Common myeloid progenitor, CD34-positive (primary cell): Measurements from ENCODE around the gene SLC22A7.

Source experiments
- CTCF ChIA-PET: fragments of 350-600 bp; sonication (Branson Sonifier 250); formaldehyde crosslinking; loops from one replicate; lab custom pipeline; 2021; ENCODE audit warnings: antibody characterized with exemption; lab: Charles Lee
- POLR2A ChIA-PET: fragments of 350-600 bp; sonication (Branson Sonifier 250); formaldehyde crosslinking; loops from one replicate; lab custom pipeline; 2021; ENCODE audit warnings: antibody characterized with exemption; lab: Charles Lee
- DNase-seq, 3 donors: peaks; one replicate each; pipeline versions ENCODE4 v3.0.0 to v3.0.0-alpha.2; 2013
- H3K27ac ChIP-seq, 2 experiments: 1 replicate in 1 of 2; 2 replicates in 1 of 2; pipeline ENCODE4 v1.7.0; 2013; ENCODE audit warnings: inconsistent platforms in 2 of 2, low read length in 2 of 2, mild to moderate bottlenecking in 2 of 2, low read depth in 1 of 2, moderate library complexity in 1 of 2; ENCODE audit not compliant: severe bottlenecking in 2 of 2, insufficient read depth in 1 of 2, poor library complexity in 1 of 2
- H3K27me3 ChIP-seq, 5 experiments: replicated peaks in 2 of 5; 1 replicate in 3 of 5; 2 replicates in 2 of 5; pipeline versions ENCODE4 v1.6.1 to v1.7.0; 2013; ENCODE audit warnings: low read length in 4 of 5, mild to moderate bottlenecking in 2 of 5, moderate library complexity in 2 of 5, inconsistent platforms in 1 of 5; ENCODE audit not compliant: insufficient read depth in 5 of 5, control insufficient read depth in 4 of 5
- H3K36me3 ChIP-seq, 4 experiments: 1 replicate in 2 of 4; 2 replicates in 2 of 4; pipeline versions ENCODE4 v1.6.1 to v1.7.0; 2013; ENCODE audit warnings: low read length in 3 of 4, control low read depth in 1 of 4, mild to moderate bottlenecking in 1 of 4; ENCODE audit not compliant: control insufficient read depth in 4 of 4, insufficient read depth in 4 of 4
- H3K4me1 ChIP-seq, 4 experiments: 1 replicate in 3 of 4; 2 replicates in 1 of 4; pipeline versions ENCODE4 v1.6.1 to v1.7.1; 2013; ENCODE audit warnings: low read length in 3 of 4, mild to moderate bottlenecking in 3 of 4, control low read depth in 1 of 4, inconsistent platforms in 1 of 4, moderate library complexity in 1 of 4; ENCODE audit not compliant: control insufficient read depth in 4 of 4, insufficient read depth in 4 of 4; ENCODE audit errors: control extremely low read depth in 1 of 4
- H3K4me3 ChIP-seq, 7 experiments: 1 replicate in 4 of 7; 2 replicates in 3 of 7; pipeline versions ENCODE4 v1.5.1 to v1.7.0; 2013; ENCODE audit warnings: mild to moderate bottlenecking in 7 of 7, low read length in 6 of 7, moderate library complexity in 6 of 7, inconsistent platforms in 2 of 7, low read depth in 2 of 7, control low read depth in 1 of 7; ENCODE audit not compliant: insufficient read depth in 4 of 7, control insufficient read depth in 1 of 7; ENCODE audit errors: extremely low read depth in 1 of 7
- H3K9me3 ChIP-seq, 5 experiments: 1 replicate in 4 of 5; 2 replicates in 1 of 5; pipeline versions ENCODE4 v1.6.1 to v1.7.1; 2013; ENCODE audit warnings: low read length in 4 of 5, mild to moderate bottlenecking in 2 of 5, inconsistent platforms in 1 of 5, low read depth in 1 of 5, moderate library complexity in 1 of 5; ENCODE audit not compliant: control insufficient read depth in 4 of 5, insufficient read depth in 2 of 5; ENCODE audit errors: control extremely low read depth in 1 of 5
- WGBS: methylation state at CpG from one replicate; pipeline ENCODE4 v1.1.5; 2013; ENCODE audit not compliant: insufficient coverage; 5-methylcytosine and 5-hydroxymethylcytosine counted together

SLC22A7 gene

DNA sequence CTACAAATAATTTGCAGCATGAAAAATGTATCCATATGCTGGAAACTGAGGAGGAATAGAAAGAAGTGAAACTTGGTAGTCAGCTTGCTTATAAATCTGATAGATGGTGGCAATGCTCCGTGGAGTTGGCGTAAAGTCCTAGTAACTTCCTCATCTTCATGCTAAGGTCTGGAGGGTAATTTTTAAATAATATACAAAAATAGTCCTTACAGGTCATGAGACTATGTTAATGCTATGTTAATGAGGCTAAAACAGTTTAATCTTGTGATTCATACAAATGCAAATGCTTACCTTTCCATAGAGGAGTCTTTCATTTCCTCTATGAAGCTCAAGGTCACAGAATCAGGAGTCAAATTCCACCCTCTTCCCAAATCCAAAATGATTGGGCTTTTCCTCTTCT is 20.0 kb downstream of the SLC22A7 start:
- no peaks in the 10 kb centered on the region for H3K36me3 ChIP-seq
- no peaks in the 10 kb centered on the region for H3K27me3 ChIP-seq
- WGBS = no CpG with 5 or more reads among the region's 2 CpGs
- H3K4me1 ChIP-seq = peaks cover 5 to 13% (median 6%) of the 10 kb centered on the region in 4 experiments
- CTCF ChIA-PET = interaction anchor here (0.8 to 1.4 kb wide), 2 partner anchors 17 to 23 kb away, joined by 3 to 9 read pairs; no protein-coding TSS in a partner anchor
- no peaks in the 10 kb centered on the region for H3K9me3 ChIP-seq
- no peak overlapping the region for H3K4me3 ChIP-seq
- H3K27ac ChIP-seq = no peak overlapping the region
- POLR2A ChIA-PET = interaction anchor here (1.1 kb wide), 1 partner anchor 181 kb away, joined by 5 read pairs; no protein-coding TSS in a partner anchor
- no peak for DNase-seq

DNA sequence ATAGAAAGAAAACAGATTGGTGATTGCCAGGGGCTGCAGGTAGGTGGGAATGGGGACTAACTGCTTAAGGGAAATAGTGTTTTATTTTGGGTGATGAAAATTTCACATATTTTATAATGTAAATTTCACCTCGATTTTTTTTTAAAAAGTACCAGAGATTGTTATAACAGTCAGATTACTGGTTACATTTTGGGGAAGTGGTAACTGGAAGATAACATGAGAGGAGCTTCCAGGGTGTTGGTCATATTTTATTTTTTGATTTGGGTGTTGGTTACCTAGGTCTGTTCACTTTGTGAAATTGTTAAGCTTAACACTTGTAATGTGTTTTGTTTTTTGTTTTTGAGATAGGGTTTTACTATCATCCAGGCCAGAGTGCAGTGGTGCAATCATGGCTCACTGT is 27.8 kb downstream of the SLC22A7 start:
- no peaks in the 10 kb centered on the region for H3K4me1 ChIP-seq
- no peaks in the 10 kb centered on the region for H3K36me3 ChIP-seq
- no CpG with 5 or more reads among the region's 1 CpG for WGBS
- no peak overlapping the region for H3K4me3 ChIP-seq
- no peaks in the 10 kb centered on the region for H3K9me3 ChIP-seq
- CTCF ChIA-PET = interaction anchor here (1.1 to 1.6 kb wide), 2 partner anchors 11 to 12 kb away, joined by 5 to 6 read pairs; no protein-coding TSS in a partner anchor
- H3K27me3 ChIP-seq = no peaks in the 10 kb centered on the region
- H3K27ac ChIP-seq = no peak overlapping the region
- peak in 2 of 3 donors; percentile 23 to 24 for DNase-seq
- POLR2A ChIA-PET = no interaction called here

DNA sequence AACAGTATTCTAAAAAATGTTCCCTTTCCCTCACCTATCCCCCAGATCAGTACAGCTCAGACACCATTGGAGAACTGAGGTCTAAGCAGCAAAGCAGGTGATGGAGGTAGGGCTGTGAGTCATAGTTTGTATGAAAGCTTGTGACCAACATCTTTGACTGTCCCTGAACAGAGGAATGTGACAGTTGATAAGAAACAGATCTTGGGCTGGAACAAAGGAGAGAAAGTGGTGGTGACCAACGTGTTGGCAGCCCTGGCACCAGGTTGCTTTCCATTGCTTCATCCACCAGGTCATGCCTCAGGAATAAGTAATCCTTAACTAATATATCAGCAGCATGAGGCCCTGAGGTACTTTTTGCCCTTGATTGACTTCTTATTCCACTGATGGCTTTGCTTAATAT is 30.5 kb downstream of the SLC22A7 start:
- H3K4me3 ChIP-seq = no peak overlapping the region
- ChIA-PET POLR2A (no interaction called here), CTCF (interaction anchor here (1.0 to 2.2 kb wide), 4 partner anchors 10 to 65 kb away, joined by 3 to 7 read pairs (median 4); partner anchors contain the start of gene CRIP3)
- H3K4me1 ChIP-seq = peaks cover 2 to 10% (median 5%) of the 10 kb centered on the region in 4 experiments
- H3K27ac ChIP-seq = no peak overlapping the region
- no peak for DNase-seq
- 100% methylated on average over 1 of the region's 1 CpG for WGBS
- no peaks in the 10 kb centered on the region for H3K27me3 ChIP-seq
- H3K36me3 ChIP-seq = no peaks in the 10 kb centered on the region
- no peaks in the 10 kb centered on the region for H3K9me3 ChIP-seq

DNA sequence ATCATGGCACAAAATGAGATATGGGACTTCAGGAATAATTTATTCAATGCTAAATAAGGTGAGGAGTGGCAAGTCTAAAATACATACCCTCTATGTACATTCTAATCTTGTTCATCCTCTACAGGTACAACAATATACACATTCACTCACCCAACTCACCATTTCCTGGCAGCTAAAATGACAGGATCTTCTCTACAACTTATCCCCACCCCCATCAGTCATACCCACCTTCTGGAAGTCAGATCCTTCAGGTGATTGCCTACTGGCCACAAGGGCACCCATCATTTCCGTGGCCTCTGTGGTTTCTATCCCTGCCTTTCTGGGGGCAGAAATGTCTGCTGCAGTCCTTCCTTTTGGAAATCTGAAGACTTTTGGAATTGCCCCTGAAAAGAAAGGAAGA is 33.4 kb downstream of the SLC22A7 start:
- Histone ChIP-seq H3K36me3 (peaks cover 0 to 2% (median under 1%) of the 10 kb centered on the region in 4 experiments), H3K4me1 (peaks cover 5 to 13% (median 8%) of the 10 kb centered on the region in 4 experiments), H3K27me3 (no peaks in the 10 kb centered on the region), H3K9me3 (no peaks in the 10 kb centered on the region), H3K27ac (no peak overlapping the region), H3K4me3 (peak overlapping the region in 1 of 7 experiments; percentile 42)
- WGBS = 0% methylated on average over 1 of the region's 1 CpG
- ChIA-PET POLR2A (no interaction called here), CTCF (interaction anchor here (1.0 to 1.3 kb wide), 4 partner anchors 11 to 67 kb away, joined by 3 to 4 read pairs (median 4); no protein-coding TSS in a partner anchor)
- DNase-seq = no peak

DNA sequence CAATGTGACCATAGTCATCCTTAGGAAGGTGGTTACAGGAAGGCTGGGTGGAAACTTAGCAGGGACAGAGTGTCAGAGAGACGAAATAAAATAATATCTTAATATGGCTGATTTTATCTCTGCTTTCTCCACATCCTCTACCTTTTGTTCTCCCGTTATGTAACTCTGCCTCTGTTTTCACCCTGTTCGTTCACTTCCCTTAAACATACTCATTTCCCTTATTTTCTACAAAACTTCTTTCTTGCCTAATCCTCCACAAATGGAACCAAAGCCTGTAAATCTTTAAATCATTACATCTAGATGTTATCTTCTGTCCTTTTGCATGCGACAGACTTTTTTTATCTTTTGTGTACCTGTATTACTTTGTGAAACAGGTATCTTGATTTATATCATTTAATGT is 33.8 kb downstream of the SLC22A7 start:
- no peaks in the 10 kb centered on the region for H3K9me3 ChIP-seq
- POLR2A ChIA-PET = no interaction called here
- CTCF ChIA-PET = interaction anchor here (1.0 kb wide), 1 partner anchor 18 kb away, joined by 3 read pairs; no protein-coding TSS in a partner anchor
- peaks cover 5 to 13% (median 8%) of the 10 kb centered on the region in 4 experiments for H3K4me1 ChIP-seq
- no peak overlapping the region for H3K27ac ChIP-seq
- H3K36me3 ChIP-seq = peaks cover 0 to 4% (median under 1%) of the 10 kb centered on the region in 4 experiments
- peak in 2 of 3 donors; percentile 22 to 35 for DNase-seq
- peak overlapping the region in 1 of 7 experiments; percentile 42 for H3K4me3 ChIP-seq
- H3K27me3 ChIP-seq = no peaks in the 10 kb centered on the region
- 18% methylated on average over 2 of the region's 4 CpGs for WGBS

DNA sequence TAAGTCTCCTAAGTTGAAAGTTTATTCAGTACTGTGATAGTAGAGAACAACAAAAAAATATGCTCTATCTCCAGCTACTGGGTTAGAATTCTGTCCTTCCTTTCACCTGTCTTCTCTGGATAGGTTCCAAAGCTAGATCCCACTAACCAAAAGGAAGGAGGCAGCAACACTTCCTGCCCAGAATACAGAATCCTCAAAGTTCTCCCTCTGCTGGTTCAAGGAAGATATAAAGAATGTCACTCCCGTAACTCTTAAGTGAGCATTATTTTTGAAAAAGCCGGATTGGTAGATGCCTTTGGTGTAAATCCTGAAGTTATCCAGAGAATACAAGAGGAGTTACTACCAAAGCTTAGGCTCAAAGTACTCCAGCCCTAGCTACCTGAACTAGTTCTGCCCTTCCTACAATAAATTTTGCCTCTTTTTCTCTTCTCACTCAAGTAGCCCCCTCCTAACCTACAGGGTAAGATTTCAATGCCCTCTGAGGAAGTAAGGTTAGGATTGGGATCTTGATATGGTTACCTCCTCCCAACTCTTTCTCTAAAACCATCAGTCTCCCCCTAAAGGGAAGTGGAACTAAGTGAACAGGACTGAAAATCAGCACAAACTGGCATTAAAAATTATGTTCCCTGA is 36.5 kb downstream of the SLC22A7 start:
- peaks cover 5 to 13% (median 8%) of the 10 kb centered on the region in 4 experiments for H3K4me1 ChIP-seq
- ChIA-PET CTCF (interaction anchor here (0.6 to 5.0 kb wide), 14 partner anchors 14 to 172 kb away, joined by 3 to 35 read pairs (median 5); partner anchors contain the start of genes CRIP3 and SLC22A7), POLR2A (no interaction called here)
- peak; percentile 32 to 51 (median 43) for DNase-seq
- no peaks in the 10 kb centered on the region for H3K9me3 ChIP-seq
- WGBS = 33% methylated on average over 1 of the region's 2 CpGs
- no peak overlapping the region for H3K4me3 ChIP-seq
- H3K36me3 ChIP-seq = peaks cover 8 to 14% (median 10%) of the 10 kb centered on the region in 4 experiments
- H3K27me3 ChIP-seq = no peaks in the 10 kb centered on the region
- H3K27ac ChIP-seq = no peak overlapping the region

DNA sequence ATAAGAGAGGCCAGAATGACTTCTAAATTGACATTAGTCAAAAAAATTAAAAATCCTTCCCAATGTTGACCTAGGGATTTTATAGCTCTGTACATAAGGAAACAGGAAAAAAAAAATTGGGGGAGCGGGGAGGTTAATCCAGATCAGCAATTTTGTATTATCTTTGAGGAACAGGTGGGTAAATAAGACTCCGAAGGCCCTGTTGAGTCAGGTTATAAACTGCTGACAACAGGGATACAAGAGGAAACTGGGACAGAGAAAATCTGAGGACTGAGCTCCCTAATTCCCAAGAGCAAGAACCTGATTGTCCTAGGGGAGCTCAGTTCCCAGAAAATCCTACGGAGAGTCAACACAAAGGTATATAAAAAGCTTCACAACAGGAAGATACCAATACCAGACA is 37.4 kb downstream of the SLC22A7 start:
- no peaks in the 10 kb centered on the region for H3K27me3 ChIP-seq
- H3K9me3 ChIP-seq = no peaks in the 10 kb centered on the region
- ChIA-PET CTCF (interaction anchor here (0.7 to 5.0 kb wide), 13 partner anchors 15 to 171 kb away, joined by 3 to 35 read pairs (median 5); partner anchors contain the start of gene CRIP3), POLR2A (no interaction called here)
- no peak overlapping the region for H3K27ac ChIP-seq
- DNase-seq = no peak
- no peak overlapping the region for H3K4me3 ChIP-seq
- H3K4me1 ChIP-seq = peaks cover 5 to 13% (median 8%) of the 10 kb centered on the region in 4 experiments
- H3K36me3 ChIP-seq = peaks cover 10 to 23% (median 15%) of the 10 kb centered on the region in 4 experiments
- WGBS = 81% methylated on average over 3 of the region's 3 CpGs
